ENCODE results near the gene KITLG. TPM values are rescaled to one million over a fixed set of nuclear protein-coding genes. Genes with fewer than 3 reads are reported as not detected.

Gene KITLG
- total and polyA plus RNA-seq, 2 experiments from 2014 or later = 3.1 to 10.7 TPM

- no peaks in the 10 kb centered on the region for H3K36me3 ChIP-seq (ENCODE audit: insufficient read depth)
- H3K4me3 Mint-ChIP-seq = no peak overlapping the region
- H4K20me1 ChIP-seq (replicated peaks; ENCODE audit: insufficient read depth) = no peaks in the 10 kb centered on the region
- no peaks in the 10 kb centered on the region; the same call in 2 of the 3 replicates for H3K9me3 Mint-ChIP-seq
- ATAC-seq (no peak), DNase-seq (ENCODE audit: low spot score) (no peak)
- no peak overlapping the region for H3K4me3 ChIP-seq
- no peak overlapping the region for H2AFZ ChIP-seq
- no peaks in the 10 kb centered on the region for H3K79me2 ChIP-seq (replicated peaks; ENCODE audit: insufficient read depth)
- no peak overlapping the region; the same call in 1 of the 2 replicates for H3K27ac Mint-ChIP-seq
- H3K27ac ChIP-seq (ENCODE audit: low read depth) = no peak overlapping the region
- H3K27me3 Mint-ChIP-seq (ENCODE audit: insufficient read depth, low read depth, poor library complexity) = no peaks in the 10 kb centered on the region
- H3K4me1 Mint-ChIP-seq = peaks cover 17% of the 10 kb centered on the region
- H3K36me3 Mint-ChIP-seq (ENCODE audit: low read depth) = no peaks in the 10 kb centered on the region; the same call in 2 of the 3 replicates
- no peaks in the 10 kb centered on the region; the same call in 1 of the 2 replicates for H3K9me2 ChIP-seq (ENCODE audit: insufficient read depth)
- TF ChIP-seq STAT1 (IDR thresholded peaks at IDR 0.05; ENCODE audit: unreplicated experiment) (no peak), ZNF331 (CRISPR knock-in tag; IDR thresholded peaks at IDR 0.05; ENCODE audit: low read depth) (no peak), POLR2AphosphoS5 (IDR thresholded peaks at IDR 0.05; ENCODE audit: low read depth) (no peak), JUNB (IDR thresholded peaks at IDR 0.05; ENCODE audit: unreplicated experiment) (no peak), EZH2 (IDR thresholded peaks at IDR 0.05; ENCODE audit: low read depth, unreplicated experiment) (no peak)
- no peaks in the 10 kb centered on the region for H3F3A ChIP-seq (replicated peaks; ENCODE audit: low read depth)
- peaks cover 17% of the 10 kb centered on the region for H3K4me1 ChIP-seq (ENCODE audit: insufficient read depth)
- H3K4me2 ChIP-seq = no peak overlapping the region
- no peaks in the 10 kb centered on the region for H3K27me3 ChIP-seq (ENCODE audit: insufficient read depth)
These were observed 44.6 kb upstream of the KITLG start for GRCh38 chr12:88624911-88625310.

DNA sequence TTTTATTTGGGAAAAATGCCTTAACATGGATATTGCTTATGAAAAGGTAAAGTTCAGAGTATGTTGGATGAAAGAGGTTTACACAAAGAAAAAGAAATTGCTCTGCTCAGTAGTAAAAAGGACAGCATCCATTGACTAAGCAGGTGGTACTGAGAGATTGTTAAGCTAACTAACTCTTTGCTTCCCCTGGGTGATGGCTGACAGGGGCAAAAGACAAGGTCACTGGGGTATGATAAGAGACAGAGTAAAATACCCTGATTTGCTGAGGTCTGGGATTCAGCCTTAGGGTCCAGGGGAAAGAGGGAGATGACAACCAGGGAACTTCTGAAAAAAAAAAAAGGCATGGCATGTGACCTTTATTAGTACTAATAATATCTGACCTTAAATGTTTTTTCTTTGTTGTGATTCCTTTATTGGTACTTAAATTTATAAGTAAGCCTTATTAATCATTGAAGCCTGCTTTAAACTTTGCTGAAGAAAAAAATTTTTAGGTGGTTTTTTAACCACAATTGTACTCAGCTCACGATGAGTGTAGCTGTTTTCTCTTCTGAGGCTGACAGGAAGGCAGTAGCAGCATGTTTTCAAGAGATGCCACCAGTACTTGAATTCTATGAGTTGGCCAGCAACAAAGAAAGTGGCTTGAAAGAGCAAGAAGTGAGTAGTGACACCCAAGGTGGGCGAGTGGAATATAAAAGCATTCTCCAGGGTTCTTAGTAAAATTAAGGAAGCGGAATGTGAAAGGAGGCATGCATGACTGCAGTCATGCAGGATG lies 43.7 kb upstream of the KITLG start:
- no peak overlapping the region for H2AFZ ChIP-seq
- H3K79me2 ChIP-seq (replicated peaks; ENCODE audit: insufficient read depth) = no peaks in the 10 kb centered on the region
- H3K4me3 Mint-ChIP-seq = no peak overlapping the region
- peaks cover 17% of the 10 kb centered on the region for H3K4me1 ChIP-seq (ENCODE audit: insufficient read depth)
- H3K27me3 Mint-ChIP-seq (ENCODE audit: insufficient read depth, low read depth, poor library complexity) = no peaks in the 10 kb centered on the region
- H3K27me3 ChIP-seq (ENCODE audit: insufficient read depth) = no peaks in the 10 kb centered on the region
- no peaks in the 10 kb centered on the region; the same call in 2 of the 3 replicates for H3K9me3 Mint-ChIP-seq
- no peaks in the 10 kb centered on the region; the same call in 1 of the 2 replicates for H3K9me2 ChIP-seq (ENCODE audit: insufficient read depth)
- ATAC-seq (peak; percentile 70), DNase-seq (ENCODE audit: low spot score) (peak; percentile 25)
- H3K4me3 ChIP-seq = no peak overlapping the region
- H3K27ac Mint-ChIP-seq = peak overlapping the region; percentile 52; the same call in 1 of the 2 replicates
- no peaks in the 10 kb centered on the region for H3F3A ChIP-seq (replicated peaks; ENCODE audit: low read depth)
- H3K36me3 ChIP-seq (ENCODE audit: insufficient read depth) = no peaks in the 10 kb centered on the region
- no peaks in the 10 kb centered on the region; the same call in 2 of the 3 replicates for H3K36me3 Mint-ChIP-seq (ENCODE audit: low read depth)
- H3K4me2 ChIP-seq = peak overlapping the region; percentile 36; the same call in 1 of the 2 replicates
- H3K27ac ChIP-seq (ENCODE audit: low read depth) = no peak overlapping the region
- H3K4me1 Mint-ChIP-seq = peaks cover 17% of the 10 kb centered on the region
- no peaks in the 10 kb centered on the region for H4K20me1 ChIP-seq (replicated peaks; ENCODE audit: insufficient read depth)
- TF ChIP-seq NANOG (IDR thresholded peaks at IDR 0.05; ENCODE audit: borderline replicate concordance) = no peak
- no peak for TF ChIP-seq CREB1 (CRISPR knock-in tag; IDR thresholded peaks at IDR 0.05; ENCODE audit: low read depth)
- no peak for TF ChIP-seq ZNF331 (CRISPR knock-in tag; IDR thresholded peaks at IDR 0.05; ENCODE audit: low read depth)
- no peak for TF ChIP-seq POLR2AphosphoS5 (IDR thresholded peaks at IDR 0.05; ENCODE audit: low read depth)
- TF ChIP-seq EZH2 (IDR thresholded peaks at IDR 0.05; ENCODE audit: low read depth, unreplicated experiment) = no peak
- TF ChIP-seq, protein P1, sequence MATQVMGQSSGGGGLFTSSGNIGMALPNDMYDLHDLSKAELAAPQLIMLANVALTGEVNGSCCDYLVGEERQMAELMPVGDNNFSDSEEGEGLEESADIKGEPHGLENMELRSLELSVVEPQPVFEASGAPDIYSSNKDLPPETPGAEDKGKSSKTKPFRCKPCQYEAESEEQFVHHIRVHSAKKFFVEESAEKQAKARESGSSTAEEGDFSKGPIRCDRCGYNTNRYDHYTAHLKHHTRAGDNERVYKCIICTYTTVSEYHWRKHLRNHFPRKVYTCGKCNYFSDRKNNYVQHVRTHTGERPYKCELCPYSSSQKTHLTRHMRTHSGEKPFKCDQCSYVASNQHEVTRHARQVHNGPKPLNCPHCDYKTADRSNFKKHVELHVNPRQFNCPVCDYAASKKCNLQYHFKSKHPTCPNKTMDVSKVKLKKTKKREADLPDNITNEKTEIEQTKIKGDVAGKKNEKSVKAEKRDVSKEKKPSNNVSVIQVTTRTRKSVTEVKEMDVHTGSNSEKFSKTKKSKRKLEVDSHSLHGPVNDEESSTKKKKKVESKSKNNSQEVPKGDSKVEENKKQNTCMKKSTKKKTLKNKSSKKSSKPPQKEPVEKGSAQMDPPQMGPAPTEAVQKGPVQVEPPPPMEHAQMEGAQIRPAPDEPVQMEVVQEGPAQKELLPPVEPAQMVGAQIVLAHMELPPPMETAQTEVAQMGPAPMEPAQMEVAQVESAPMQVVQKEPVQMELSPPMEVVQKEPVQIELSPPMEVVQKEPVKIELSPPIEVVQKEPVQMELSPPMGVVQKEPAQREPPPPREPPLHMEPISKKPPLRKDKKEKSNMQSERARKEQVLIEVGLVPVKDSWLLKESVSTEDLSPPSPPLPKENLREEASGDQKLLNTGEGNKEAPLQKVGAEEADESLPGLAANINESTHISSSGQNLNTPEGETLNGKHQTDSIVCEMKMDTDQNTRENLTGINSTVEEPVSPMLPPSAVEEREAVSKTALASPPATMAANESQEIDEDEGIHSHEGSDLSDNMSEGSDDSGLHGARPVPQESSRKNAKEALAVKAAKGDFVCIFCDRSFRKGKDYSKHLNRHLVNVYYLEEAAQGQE (IDR thresholded peaks at IDR 0.05; ENCODE audit: unreplicated experiment) = no peak
- TF ChIP-seq, protein P2, sequence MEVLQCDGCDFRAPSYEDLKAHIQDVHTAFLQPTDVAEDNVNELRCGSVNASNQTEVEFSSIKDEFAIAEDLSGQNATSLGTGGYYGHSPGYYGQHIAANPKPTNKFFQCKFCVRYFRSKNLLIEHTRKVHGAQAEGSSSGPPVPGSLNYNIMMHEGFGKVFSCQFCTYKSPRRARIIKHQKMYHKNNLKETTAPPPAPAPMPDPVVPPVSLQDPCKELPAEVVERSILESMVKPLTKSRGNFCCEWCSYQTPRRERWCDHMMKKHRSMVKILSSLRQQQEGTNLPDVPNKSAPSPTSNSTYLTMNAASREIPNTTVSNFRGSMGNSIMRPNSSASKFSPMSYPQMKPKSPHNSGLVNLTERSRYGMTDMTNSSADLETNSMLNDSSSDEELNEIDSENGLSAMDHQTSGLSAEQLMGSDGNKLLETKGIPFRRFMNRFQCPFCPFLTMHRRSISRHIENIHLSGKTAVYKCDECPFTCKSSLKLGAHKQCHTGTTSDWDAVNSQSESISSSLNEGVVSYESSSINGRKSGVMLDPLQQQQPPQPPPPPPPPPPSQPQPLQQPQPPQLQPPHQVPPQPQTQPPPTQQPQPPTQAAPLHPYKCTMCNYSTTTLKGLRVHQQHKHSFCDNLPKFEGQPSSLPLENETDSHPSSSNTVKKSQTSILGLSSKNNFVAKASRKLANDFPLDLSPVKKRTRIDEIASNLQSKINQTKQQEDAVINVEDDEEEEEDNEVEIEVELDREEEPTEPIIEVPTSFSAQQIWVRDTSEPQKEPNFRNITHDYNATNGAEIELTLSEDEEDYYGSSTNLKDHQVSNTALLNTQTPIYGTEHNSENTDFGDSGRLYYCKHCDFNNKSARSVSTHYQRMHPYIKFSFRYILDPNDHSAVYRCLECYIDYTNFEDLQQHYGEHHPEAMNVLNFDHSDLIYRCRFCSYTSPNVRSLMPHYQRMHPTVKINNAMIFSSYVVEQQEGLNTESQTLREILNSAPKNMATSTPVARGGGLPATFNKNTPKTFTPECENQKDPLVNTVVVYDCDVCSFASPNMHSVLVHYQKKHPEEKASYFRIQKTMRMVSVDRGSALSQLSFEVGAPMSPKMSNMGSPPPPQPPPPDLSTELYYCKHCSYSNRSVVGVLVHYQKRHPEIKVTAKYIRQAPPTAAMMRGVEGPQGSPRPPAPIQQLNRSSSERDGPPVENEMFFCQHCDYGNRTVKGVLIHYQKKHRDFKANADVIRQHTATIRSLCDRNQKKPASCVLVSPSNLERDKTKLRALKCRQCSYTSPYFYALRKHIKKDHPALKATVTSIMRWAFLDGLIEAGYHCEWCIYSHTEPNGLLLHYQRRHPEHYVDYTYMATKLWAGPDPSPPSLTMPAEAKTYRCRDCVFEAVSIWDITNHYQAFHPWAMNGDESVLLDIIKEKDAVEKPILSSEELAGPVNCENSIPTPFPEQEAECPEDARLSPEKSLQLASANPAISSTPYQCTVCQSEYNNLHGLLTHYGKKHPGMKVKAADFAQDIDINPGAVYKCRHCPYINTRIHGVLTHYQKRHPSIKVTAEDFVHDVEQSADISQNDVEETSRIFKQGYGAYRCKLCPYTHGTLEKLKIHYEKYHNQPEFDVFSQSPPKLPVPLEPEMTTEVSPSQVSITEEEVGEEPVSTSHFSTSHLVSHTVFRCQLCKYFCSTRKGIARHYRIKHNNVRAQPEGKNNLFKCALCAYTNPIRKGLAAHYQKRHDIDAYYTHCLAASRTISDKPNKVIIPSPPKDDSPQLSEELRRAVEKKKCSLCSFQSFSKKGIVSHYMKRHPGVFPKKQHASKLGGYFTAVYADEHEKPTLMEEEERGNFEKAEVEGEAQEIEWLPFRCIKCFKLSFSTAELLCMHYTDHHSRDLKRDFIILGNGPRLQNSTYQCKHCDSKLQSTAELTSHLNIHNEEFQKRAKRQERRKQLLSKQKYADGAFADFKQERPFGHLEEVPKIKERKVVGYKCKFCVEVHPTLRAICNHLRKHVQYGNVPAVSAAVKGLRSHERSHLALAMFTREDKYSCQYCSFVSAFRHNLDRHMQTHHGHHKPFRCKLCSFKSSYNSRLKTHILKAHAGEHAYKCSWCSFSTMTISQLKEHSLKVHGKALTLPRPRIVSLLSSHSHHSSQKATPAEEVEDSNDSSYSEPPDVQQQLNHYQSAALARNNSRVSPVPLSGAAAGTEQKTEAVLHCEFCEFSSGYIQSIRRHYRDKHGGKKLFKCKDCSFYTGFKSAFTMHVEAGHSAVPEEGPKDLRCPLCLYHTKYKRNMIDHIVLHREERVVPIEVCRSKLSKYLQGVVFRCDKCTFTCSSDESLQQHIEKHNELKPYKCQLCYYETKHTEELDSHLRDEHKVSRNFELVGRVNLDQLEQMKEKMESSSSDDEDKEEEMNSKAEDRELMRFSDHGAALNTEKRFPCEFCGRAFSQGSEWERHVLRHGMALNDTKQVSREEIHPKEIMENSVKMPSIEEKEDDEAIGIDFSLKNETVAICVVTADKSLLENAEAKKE (CRISPR knock-in tag; IDR thresholded peaks at IDR 0.05) = no peak

Data from GM23338 (cell line).